Measurements from ENCODE around the gene MYB.

MYB gene

DNA sequence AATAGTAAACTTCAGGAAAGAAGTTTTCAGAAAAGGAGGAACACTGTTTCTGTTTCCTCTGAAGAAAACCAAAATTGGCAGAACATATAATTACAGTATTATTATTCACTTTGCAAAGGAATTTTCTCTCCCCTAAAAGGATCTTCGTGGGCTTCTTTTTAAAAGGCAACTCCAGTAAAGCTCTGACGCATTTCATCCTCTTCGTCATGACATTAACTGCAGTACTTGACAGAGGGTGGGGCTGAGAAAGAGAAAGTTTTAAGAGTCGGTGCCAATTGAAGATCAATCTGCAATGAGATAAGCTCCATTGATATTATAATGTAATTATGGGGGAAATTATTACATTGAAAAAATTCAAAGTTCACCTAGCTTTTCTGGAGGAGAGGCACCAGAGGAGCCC, 75.8 kb downstream of the MYB start:
- no peak for DNase-seq

DNA sequence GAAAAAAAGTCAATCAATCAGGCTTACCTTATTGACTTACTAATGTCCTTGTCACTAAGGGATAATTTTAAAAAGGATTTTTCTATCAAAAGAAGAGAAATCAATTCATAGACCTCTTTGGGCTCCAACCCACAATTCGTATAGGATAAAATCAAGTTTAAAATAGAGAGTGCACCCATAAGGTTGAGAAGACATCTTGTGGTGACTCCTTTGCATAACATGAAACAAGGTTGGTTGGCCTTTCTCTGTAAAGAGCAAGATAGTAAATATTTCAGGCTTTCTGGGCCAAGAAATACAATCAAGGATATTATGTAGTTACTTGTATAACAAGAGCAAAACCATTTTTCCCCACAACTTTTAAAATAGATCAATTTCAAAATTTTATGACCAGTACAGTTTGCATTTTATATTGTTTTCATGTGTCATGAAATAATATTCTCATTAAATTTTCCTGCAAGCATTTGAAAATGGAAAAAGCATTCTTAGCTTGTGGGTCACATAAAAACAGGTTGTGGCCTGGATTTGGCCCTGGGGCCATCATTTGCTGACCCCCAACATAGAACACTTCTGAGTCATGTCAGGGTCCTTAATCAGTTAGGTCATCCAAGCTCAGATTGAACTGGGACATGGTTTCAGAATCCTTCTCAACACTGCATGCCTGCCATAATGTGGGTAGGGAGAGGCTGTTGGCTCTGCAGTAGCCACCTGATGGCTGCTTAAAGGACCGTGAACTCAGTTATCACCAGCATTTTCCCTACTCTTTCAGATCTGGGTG, 76.7 kb downstream of the MYB start:
- DNase-seq: peak; percentile 20

DNA sequence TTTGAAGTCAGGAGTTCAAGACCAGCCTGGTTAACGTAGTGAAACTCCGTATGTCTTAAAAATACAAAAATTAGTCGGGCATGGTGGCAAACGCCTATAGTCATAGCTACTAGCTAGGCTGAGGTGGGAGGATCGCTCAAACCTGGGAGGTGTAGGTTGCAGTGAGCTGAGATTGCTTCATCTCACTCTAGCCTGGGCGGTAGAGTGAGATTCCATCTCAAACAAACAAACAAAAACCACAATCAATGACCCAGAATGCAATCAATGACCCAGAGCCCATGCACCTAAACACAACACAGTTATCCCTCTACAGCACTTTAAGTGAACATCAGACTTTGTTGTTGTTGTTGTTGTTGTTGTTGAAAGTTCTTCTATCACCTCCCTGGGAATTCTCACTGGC, 77.9 kb downstream of the MYB start:
- no peak for DNase-seq

GRCh38 chr6:135260612-135261011, 79.5 kb downstream of the MYB start:
- no peak for DNase-seq

- DNase-seq: no peak
Observed at GRCh38 chr6:135261872-135262725, 81.0 kb downstream of the MYB start.

- DNase-seq: no peak
Observed at GRCh38 chr6:135265278-135265677, 84.2 kb downstream of the MYB start.

DNA sequence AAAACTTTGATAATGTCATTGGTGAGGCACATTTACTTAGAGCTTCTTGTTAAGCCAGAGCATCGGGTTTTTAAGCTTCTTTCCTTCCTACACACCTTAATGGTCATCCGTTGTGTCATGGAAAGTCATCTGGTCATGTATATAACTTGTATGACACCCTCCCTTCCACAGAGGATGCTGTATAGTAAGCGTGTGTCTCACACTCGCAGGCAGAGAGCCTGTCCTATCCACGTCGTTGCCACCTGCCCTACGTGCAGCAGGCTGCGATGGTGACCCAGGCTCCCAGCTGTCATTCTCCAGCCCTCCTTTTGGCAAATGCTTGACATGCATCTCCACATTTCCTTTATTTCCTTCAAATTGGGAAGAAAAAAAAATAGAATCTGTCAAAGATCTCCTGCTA, 85.6 kb downstream of the MYB start:
- no peak for DNase-seq

GRCh38 chr6:135267085-135267484, 86.0 kb downstream of the MYB start:
- DNase-seq: no peak

DNA sequence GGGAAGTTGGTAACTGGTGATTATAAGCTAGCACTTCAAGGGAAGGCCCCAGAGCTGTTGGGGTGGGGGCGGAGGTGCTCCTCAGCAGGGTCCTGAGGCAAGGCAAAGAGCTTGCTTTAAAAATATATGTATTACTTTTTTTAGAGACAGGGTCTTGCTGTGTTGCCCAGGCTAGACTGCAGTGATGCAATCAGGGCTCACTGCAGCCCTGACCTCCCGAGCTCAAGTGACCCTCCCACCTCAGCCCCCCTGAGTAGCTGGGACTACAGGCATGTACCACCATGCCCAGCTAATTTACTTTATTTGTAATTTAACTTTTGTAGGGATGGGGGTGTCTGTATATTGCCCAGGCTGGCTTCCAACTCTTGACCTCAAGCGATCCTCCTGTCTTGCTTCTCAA, 87.2 kb downstream of the MYB start:
- DNase-seq: no peak

GRCh38 chr6:135268740-135269139, 87.6 kb downstream of the MYB start:
- DNase-seq: no peak

All from activated CD4-positive, alpha-beta T cell treated with anti-CD3 and anti-CD28 coated beads, Interleukin-10, Interleukin-2, amounts not matched to agents 100 ng/mL and 50 ng/mL, durations not matched to agents 16 hours and 8 hours (primary cell).